GM18508 (cell line): ENCODE data around the gene NSUN4.
"Not testable (repeated sequence)": the region's sequence is repeated elsewhere in the genome, so short reads cannot be mapped to it uniquely, and the experiment has no call there.

Experiments used
- ATAC-seq: cut with Tn5 transposase; IDR thresholded peaks from one replicate; pipeline ENCODE4 v1.9.1; 2021; ENCODE audit warnings: moderate number of reproducible peaks; ENCODE audit not compliant: insufficient read depth, unreplicated experiment

The NSUN4 gene

GRCh38 chr1:46363121-46363520 is 22.5 kb downstream of the NSUN4 start:
- no peak for ATAC-seq

DNA sequence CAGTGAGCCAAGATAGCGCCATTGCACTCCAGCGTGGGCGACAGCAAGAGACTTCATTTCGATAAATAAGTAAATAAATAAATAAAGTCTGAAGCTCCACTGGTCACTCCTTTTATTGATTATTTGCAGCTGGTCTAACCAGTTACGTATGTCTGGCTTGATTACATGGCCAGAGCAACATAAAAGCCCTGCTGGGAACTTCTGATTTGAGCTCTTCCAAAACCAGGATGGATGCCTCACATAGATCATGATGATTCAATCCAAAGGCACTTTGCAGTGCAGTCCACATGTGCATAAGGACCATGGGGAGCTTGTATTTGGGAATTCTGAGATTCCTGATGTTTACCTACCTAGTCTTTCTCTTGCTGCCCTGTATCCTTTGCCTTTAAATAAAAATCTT is 24.0 kb downstream of the NSUN4 start:
- no peak for ATAC-seq

- not testable (repeated sequence) for ATAC-seq
Observed at GRCh38 chr1:46365796-46366195, 25.2 kb downstream of the NSUN4 start.

GRCh38 chr1:46367072-46367471 is 26.5 kb downstream of the NSUN4 start:
- ATAC-seq = no peak

DNA sequence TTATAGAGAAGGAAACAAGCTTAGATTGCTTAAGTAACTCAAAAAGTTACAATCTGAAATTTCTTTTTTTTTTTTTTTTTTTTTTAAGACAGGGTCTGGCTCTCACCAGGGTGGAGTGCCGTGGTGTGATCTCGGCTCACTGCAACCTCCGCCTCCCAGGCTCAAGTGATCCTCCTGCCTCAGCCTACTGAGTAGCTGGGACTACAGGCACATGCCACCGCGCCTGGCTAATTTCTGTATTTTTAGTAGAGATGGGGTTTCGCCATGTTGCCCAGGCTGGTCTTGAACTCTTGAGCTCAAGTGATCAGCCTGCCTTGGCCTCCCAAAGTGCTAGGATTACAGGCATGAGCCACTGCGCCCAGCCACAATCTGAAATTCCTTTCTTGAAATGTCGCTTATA is 27.1 kb downstream of the NSUN4 start:
- ATAC-seq = not testable (repeated sequence)

DNA sequence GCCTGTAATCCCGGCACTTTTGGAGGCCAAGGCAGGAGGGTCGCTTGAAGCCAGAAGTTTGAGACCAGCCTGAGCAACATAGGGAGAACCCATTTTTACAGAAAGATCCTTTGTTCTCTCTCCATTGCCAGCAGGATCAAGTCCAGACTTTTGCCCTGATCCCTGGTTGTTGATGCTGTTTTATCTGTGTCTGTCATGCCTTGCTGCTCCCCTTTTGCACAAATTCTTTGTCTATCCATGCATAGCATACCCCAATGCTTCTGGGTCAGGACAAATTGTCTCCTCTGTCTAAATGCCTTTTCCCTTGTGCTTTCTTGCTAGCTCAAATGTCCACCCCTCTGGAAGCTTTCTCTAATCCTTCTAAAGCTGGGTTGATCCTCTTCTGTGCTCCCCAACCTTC is 28.2 kb downstream of the NSUN4 start:
- ATAC-seq = no peak

- ATAC-seq = no peak
Observed at GRCh38 chr1:46369542-46370213, 29.1 kb downstream of the NSUN4 start.

DNA sequence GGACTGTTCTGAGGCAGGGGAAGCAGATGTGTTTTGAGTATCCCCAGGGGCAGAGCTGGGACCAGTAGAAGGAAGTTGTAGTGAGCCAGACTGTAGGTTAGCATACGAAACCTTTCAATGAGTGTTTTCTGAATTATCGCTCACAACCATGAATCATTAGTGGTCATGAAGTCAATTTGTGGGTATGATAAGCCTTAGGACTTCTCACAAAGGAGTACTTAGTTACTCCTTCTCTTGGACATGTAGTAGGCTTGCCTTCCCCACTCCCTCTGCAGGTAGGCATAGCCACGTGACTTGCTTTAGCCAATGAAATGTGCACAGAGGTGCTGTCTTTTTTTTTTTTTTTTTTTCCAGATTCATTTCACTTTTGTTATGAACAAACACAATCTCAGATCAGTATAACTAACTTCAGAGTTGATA is 29.6 kb downstream of the NSUN4 start:
- no peak for ATAC-seq

GRCh38 chr1:46372431-46372830 is 31.8 kb downstream of the NSUN4 start:
- ATAC-seq = no peak

DNA sequence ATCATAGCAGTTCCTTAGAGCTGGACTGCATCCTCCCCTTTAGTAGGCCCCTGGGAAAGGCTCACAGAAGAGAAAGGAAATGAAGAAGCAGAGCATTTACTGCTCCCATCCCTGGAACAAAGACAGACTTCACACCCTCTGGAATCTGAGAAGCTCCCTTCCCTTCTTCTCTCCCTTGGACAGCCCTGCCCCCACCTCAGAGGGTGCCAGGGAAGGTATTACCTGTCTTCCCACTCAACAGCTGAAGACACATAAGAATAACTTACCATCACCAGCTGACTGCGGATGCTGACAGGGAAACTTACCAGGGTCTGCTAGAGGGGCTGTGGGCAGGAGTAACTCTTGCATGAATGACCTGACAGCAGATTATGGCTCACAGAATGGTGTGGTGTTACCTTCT is 39.4 kb downstream of the NSUN4 start:
- no peak for ATAC-seq

GRCh38 chr1:46380508-46380907 is 39.9 kb downstream of the NSUN4 start:
- ATAC-seq = no peak

DNA sequence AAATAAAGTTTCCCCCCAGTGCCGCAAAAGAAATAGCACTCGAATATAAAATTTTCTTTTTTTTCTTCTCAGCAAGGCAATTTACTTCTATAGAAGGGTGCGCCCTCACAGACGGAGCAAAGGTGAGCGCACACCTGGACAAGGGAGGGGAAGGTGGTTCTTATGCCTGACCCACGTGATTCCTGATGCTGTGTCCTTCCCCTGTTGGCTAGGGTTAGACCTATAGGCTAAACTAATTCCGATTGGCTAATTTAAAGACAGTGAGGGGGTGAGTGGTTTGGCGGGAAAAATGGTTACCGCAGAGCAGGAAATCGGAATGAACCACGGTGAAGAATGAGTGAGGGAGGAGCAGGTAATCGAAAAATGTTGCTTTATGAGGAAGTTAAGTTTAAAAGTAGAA is 52.9 kb downstream of the NSUN4 start:
- no peak for ATAC-seq

- ATAC-seq = no peak
Observed at GRCh38 chr1:46394108-46394871, 53.7 kb downstream of the NSUN4 start, which contains the start of gene FAAH. Gene FAAH, plus strand, starts transcription at chr1:46394317. Its CDS starts 32 bp downstream, at chr1:46394349.

- no peak for ATAC-seq
Observed at GRCh38 chr1:46394872-46395465, 54.4 kb downstream of the NSUN4 start.

GRCh38 chr1:46396441-46397398 is 56.1 kb downstream of the NSUN4 start:
- no peak for ATAC-seq

- no peak for ATAC-seq
Observed at GRCh38 chr1:46399307-46399706, 58.7 kb downstream of the NSUN4 start.

GRCh38 chr1:46400421-46400820 is 59.8 kb downstream of the NSUN4 start:
- no peak for ATAC-seq

DNA sequence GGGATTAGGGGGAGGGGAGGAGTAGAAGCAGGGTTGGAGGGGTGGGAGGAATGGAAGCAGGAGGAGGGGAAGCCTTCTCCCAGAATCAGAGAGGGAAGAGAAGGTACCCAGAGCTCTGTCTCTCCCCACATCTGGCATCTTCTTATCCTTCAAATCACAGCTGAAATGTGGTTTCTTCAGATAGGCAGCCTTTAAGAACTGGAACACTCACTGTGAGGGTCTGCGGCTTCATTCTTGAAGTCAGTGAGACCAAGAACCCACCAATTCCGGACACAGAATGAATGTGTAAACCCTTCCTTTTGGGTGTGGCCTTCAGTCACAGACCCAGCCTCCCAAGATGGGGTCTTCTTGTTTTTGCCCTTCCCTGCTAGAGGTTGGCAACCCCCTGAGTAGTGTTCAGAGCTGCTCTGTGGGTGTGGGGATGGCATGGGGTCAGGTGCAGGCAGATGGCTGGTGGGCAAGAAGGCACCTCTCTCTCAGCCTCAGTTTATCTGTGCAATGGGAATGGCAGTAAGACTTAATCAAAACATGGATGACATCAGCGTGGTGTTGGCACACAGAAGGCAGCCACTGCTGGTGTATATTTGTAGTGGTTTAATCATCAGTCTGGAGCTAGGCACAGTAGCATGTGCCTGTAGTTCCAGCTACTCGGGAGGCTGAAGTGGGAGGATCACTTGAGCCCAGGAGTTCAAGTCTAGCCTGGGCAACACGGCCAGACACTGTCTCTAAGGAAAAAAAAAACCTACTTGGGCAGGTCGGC is 60.7 kb downstream of the NSUN4 start:
- no peak for ATAC-seq

DNA sequence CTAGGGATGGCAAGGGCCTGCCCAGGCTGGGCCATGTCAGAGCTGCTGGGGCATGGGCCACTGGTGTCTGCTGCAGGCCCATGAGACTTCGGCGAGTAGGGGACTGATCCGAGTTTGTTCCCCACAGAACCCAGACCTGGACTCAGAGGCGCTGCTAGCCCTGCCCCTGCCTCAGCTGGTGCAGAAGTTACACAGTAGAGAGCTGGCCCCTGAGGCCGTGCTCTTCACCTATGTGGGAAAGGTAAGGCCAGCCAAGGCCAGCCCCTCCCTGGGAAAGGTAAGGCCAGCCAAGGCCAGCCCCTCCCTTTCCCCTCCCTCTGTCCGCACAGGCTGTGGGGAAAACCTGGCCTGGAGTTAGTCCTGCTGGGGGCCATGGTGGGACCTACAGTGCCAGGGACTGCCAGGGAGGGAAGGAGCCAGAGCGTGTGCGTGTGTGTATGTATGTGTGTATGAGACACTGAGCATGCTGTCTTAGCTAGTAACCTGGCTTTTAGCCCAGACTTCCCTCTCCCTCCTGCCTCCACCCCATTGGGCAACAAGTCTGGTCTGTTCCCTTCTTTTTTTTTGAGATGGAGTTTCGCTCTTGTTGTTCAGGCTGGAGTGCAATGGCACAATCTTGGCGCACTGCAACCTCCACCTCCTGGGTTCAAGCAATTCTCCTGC is 61.5 kb downstream of the NSUN4 start:
- ATAC-seq = no peak
